Midbrain (tissue), 1 donor: ENCODE results near the gene KCNMA1.

Experiments used
- DNase-seq: peaks from one replicate; lab custom pipeline; 2025; lab: John Stamatoyannopoulos, UW

Gene KCNMA1

GRCh38 chr10:77157248-77158019, 480.2 kb downstream of the KCNMA1 start:
- DNase-seq: no peak

GRCh38 chr10:77156406-77156879, 481.2 kb downstream of the KCNMA1 start:
- DNase-seq: no peak

GRCh38 chr10:77152256-77152655, 485.4 kb downstream of the KCNMA1 start:
- no peak for DNase-seq

DNA sequence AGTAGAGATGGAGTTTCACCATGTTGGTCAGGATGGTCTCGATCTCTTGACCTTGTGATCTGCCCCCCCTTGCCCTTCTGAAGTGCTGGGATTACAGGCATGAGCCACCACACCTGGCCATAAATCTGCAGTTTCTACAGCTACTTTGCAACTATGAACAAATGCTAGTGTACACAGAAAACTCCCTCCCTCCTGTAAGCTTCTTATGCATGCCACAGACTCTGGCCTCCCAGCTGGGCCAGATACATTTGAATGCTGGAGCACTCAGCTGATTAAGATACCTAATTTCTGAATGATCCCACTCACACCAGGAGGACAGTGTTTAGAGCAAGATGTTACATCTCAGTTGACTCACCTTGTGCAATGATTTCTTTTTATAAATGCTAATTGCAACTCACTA, 486.2 kb downstream of the KCNMA1 start:
- no peak for DNase-seq

DNA sequence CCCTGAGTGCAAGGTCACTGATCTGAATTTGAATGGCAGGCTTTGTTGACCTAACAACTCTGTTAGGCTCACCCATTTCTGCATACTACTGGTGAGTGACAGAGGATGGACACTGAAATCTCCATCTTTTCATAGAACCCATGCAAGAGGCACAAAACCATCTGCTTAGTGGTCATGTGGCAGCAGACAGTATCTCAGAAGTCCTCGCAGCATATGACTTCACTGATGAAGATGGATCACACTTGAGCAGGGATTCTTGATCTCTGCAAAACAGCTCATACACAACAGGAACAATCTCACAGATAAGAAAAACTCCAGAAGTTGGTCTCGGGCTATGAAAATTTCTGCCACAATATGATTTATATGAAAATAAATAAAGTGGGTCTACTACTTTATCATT, 487.9 kb downstream of the KCNMA1 start:
- DNase-seq: no peak

DNA sequence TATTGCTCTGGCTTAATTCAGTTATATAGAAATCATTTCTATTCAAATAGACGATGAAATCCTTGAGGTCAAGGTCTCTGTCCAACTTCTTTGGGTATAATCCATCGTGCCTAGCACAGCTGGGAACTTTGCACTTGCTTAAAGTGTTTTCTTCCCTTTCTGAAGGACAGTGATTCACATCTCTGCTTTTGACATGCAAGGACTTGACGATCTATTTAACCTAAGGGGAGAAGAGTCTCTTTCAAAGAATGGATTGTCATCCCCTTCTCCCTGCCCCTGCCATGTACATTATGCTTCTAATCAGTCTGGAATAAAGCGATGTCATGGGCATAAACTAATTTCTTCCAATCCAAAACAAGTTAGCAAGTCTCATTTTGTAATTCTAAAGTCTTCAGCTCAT, 488.6 kb downstream of the KCNMA1 start:
- DNase-seq: no peak

DNA sequence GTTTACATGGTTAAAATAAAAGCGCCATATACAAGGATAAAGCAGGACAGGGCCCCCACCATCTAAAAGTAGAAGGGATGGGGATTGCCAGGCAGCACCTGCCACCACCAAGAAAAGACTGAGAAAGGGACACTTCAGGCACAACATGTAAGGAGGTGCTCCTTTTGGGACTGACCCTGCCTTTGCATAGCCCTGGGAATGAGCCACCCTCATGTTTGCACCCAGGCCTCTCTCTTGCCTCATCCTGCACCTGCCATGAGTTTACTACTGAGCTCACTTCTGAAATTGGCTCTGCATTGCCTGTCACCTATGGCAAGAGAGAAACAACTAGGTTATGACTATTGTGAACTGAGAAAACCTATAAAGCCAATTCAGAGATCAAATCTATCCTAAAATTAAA, 489.7 kb downstream of the KCNMA1 start:
- DNase-seq: no peak

GRCh38 chr10:77146712-77147336, 490.8 kb downstream of the KCNMA1 start:
- no peak for DNase-seq

DNA sequence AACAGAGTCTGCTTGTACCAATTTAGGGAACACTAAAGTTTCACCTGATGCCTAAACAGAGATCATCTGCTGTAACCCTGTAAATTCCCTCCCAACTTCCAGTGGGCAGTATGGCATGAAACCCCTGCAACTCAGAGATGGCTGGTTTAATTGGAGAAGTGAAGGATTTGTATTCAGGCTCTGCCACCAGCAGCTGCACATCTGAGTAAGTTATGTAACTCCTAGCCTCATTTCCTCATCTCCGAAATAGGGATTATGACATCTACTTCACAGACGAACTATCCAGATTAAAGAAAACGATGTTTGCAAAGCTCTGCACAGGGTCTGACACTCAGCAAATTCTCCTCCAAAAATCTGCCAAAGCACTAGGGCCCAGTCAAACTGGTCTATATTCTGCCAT, 493.0 kb downstream of the KCNMA1 start:
- DNase-seq: no peak

DNA sequence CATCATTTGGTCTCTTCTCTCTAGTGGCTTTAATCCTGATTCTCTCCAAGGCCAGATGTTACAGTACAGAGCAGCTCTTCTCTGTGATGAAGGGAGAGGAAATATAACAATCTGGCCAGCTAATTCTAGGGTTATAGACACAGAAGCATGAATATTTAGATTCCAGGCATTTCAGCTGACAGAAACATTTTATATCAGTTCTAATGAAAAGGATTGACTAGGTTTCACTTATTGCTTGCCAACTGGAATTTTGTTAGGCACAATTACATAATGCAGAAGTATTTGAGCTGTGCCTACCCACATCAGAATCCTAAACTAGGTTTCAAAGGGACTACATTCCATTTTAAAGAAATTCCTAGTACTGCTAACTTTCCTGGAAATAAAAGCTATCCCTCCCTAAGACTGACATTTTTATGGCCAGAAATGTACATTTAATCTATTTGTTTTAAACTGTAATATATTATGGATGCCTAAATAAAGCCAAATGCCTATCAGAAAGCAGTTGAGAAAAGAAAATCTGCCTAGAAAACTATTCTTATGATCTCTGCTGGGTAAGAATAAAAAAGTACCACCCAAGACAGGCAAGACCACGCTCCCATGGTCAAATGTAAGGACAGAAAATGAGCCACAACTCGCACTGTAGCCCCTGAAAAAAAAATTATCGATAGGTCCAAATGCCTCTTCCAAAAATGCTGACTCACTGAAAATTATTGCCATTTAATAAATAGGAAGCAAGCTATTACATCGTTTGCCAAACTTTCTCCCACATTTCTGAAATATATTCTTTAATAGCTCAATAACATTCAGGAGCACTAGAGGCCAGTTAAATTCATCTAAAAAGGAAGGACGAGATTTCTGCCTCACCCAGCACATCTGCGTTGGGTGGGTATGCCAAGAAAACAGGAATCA, 498.1 kb downstream of the KCNMA1 start:
- DNase-seq: no peak

DNA sequence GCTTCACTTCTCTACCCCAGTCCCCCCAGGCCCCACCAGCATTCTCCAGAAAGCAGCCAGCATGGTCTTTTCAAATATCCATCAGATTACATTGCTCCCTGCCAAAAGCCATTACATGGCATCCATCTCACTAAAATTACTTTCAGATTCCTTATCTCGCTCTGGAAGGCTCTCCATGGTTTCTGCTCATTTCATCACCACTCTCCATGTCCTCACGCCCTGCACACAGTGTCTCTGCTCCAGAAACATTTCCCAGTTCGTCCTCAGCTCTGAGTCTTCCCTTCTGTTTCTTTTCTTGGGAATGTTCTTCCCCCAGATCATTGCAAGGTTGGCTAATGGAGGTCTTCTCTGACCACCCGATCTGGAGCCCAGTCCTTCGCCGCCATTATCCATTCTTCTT, 499.1 kb downstream of the KCNMA1 start:
- no peak for DNase-seq

- DNase-seq: no peak
Measured at GRCh38 chr10:77135555-77135954, 502.1 kb downstream of the KCNMA1 start.

DNA sequence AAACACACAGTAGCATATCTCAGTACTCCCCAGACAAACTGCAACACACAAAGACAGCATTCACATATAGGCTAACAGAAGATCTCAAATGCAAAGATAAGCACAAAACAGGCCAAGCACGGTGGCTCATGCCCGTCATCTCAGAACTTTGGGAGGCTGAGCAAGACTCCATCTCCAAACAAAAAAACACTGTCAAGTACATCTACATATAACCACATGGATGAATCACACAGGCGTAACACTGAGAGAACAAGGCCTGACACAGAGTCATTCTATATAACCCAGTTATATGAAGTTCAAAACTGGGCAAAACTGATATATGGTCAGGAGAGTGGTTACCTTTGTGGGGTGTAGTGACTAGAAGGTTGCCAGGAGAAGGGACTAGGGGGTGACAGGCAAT, 506.4 kb downstream of the KCNMA1 start:
- DNase-seq: no peak

DNA sequence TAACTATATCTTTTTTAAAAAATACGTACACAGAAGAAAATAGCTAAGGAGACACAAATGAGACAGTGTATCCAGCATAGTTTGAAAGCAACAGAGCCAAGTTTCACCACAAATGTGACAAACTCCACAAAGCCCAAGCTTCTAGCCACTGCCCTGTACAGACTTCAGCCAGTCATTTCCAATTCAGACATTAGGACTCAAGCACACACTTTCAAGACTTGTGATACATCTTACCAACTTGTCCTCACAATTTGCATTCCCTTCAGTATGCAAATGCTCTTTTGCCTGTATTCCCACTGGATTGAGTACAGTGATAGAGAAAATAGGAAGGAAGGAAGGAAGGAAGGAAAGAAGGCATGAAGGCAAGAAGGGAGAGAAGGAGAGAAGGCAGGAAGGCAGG, 510.4 kb downstream of the KCNMA1 start:
- DNase-seq: no peak

DNA sequence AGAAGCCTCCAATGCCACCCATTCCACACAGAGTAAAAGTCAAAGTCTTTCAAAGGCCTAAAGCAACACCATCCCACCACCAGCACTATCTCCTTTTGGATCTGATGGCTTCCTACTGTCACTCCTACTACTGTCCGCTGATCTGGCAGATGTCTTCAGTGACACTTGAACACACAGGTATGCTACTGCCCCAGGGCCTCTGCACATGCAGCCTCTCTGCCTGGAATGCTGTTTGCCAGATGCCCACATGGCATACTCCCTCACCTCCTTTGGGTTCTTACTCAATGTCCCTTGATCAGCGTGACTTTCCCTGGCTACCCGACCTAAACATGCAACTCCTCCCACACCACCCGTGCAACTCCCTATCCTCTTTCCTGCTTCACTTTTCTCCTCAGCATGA, 512.4 kb downstream of the KCNMA1 start:
- no peak for DNase-seq

- no peak for DNase-seq
Measured at GRCh38 chr10:77123330-77123729, 514.3 kb downstream of the KCNMA1 start.

GRCh38 chr10:77121829-77122228, 515.8 kb downstream of the KCNMA1 start:
- DNase-seq: no peak

- no peak for DNase-seq
Measured at GRCh38 chr10:77120666-77121376, 516.8 kb downstream of the KCNMA1 start.

DNA sequence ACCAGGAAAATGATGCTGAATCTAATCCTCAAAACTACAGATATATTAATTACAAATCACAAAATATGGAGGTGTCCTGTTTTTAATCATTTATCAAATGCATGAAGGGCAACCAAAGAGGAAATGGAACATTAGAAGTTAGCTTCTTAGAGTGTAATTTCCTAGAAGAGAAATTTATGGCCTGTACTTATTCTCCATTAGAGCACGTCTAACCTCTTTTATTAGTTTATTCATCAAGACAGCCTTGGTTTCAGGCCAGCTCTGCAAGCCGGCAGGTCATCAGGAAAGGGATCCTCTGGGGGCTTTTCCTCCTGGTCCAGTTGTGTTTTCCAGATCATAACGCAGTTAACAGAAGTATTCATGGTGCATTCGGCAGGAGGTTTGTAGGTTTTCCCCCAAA, 517.6 kb downstream of the KCNMA1 start:
- no peak for DNase-seq

GRCh38 chr10:77118603-77119282, 518.9 kb downstream of the KCNMA1 start:
- no peak for DNase-seq

DNA sequence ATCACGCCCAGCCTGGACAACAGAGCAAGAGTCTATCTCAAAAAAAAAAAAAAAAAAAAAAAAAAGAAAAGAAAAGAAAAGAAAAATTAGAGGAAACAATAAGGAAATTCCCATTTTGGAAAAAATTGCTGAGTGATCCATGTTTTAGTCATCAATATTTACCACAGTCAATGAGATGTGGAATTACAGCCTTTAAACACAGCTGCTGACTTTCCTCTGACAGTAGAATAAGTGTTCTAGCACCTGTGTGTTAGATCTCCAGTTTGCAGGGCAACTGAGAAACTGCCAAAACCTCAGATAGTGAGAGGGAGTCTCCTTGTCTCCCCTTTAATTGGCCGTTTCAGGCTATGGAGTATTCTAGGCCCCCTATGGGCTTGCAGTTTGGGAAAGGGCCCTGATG, 520.1 kb downstream of the KCNMA1 start:
- no peak for DNase-seq
